T47D (cell line): Measurements from ENCODE around the gene SPEF1.
A peak's percentile ranks its signal among the peaks of the same experiment; 100 is the strongest.
"Not testable (repeated sequence)": the region's sequence is repeated elsewhere in the genome, so short reads cannot be mapped to it uniquely, and the experiment has no call there.

Experiments used
- DNase-seq, 2 experiments: peaks; one replicate each; pipeline versions ENCODE4 v3.0.0 to v3.0.0-alpha.2; 2011 to 2012; ENCODE audit warnings: low read depth in 1 of 2, low spot score in 1 of 2
- JUND ChIP-seq: IDR thresholded peaks from 2 replicates; pipeline ENCODE4 v1.6.1; 2012; ENCODE audit warnings: low read depth
- in situ Hi-C: cut with HindIII; loops from 2 replicates; pipeline ENCODE4 v1.10.0; 2016; ENCODE audit warnings: low sequenced_read_pairs, low pct_unique_long_range_greater_than_20kb

SPEF1 gene

GRCh38 chr20:3794701-3795420, 13.6 kb upstream of the SPEF1 start:
- no peak for TF ChIP-seq JUND
- in situ Hi-C loops: no loop called here
- DNase-seq: no peak

- DNase-seq, in situ Hi-C loops: not testable (repeated sequence)
Measured at GRCh38 chr20:3794168-3794567, 12.9 kb upstream of the SPEF1 start.

- DNase-seq, in situ Hi-C loops: not testable (repeated sequence)
Measured at GRCh38 chr20:3789201-3789600, 8.0 kb upstream of the SPEF1 start.

- DNase-seq: no peak
- TF ChIP-seq JUND: no peak
- in situ Hi-C loops: no loop called here
Measured at GRCh38 chr20:3788685-3789155, 7.5 kb upstream of the SPEF1 start.

GRCh38 chr20:3787324-3788014, 6.2 kb upstream of the SPEF1 start:
- no peak for DNase-seq
- TF ChIP-seq JUND: no peak
- in situ Hi-C loops: no loop called here

- peak; percentile 87 to 91 for DNase-seq
- in situ Hi-C loops: no loop called here
- no peak for TF ChIP-seq JUND
Measured at GRCh38 chr20:3786665-3787323, 5.5 kb upstream of the SPEF1 start, which contains the start of gene CENPB. CENPB (minus strand) TSS chr20:3786740; CDS start chr20:3786483, 257 bp downstream.

- DNase-seq: peak; percentile 59 to 72
- in situ Hi-C loops: no loop called here
- TF ChIP-seq JUND: no peak
Measured at GRCh38 chr20:3786126-3786484, 4.9 kb upstream of the SPEF1 start.

GRCh38 chr20:3785240-3786125, 4.2 kb upstream of the SPEF1 start:
- no peak for TF ChIP-seq JUND
- in situ Hi-C loops: no loop called here
- DNase-seq: no peak

GRCh38 chr20:3784863-3785239, 3.6 kb upstream of the SPEF1 start:
- no peak for TF ChIP-seq JUND
- no peak for DNase-seq
- in situ Hi-C loops: no loop called here

GRCh38 chr20:3784216-3784853, 3.1 kb upstream of the SPEF1 start:
- in situ Hi-C loops: no loop called here
- no peak for TF ChIP-seq JUND
- no peak for DNase-seq

GRCh38 chr20:3783511-3784195, 2.4 kb upstream of the SPEF1 start:
- DNase-seq: no peak
- TF ChIP-seq JUND: no peak
- in situ Hi-C loops: no loop called here
